ENCODE measurements around the gene ASCC2.
"Not testable (repeated sequence)": the region's sequence is repeated elsewhere in the genome, so short reads cannot be mapped to it uniquely, and the experiment has no call there.

The ASCC2 gene

DNA sequence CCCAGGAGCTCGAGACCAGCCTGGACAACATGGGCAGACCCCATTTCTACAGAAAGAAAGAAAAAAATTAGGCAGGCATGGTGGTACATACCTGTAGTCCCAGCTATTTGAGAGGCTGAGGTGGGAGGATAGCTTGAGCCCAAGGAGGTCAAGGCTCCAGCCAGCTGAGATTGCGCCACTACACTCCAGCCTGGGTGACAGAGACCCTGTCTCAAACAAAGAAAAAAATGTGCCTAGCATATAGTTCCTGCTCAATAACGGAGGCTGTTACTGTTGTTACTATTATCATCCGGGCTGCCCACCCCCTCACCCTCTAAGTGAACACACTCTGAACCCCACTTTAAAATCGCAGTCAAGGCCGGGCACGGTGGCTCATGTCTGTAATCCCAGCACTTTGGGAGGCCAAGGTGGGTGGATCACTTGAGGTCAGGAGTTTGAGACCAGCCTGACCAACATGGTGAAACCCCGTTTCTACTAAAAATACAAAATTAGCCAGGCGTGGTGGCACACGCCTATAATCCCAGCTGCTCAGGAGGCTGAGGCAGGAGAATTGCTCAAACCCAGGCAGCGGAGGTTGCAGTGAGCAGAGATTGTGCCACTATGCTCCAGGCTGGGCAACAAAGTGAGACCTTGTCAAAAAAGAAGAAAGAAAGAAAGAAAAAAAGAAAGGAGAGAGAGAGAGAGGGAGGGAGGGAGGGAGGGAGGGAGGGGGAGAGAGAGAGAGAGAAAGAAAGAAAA lies 83.2 kb downstream of the ASCC2 start:
- DNase-seq (ENCODE audit: low read depth in 2 of 2) = not testable (repeated sequence)

DNA sequence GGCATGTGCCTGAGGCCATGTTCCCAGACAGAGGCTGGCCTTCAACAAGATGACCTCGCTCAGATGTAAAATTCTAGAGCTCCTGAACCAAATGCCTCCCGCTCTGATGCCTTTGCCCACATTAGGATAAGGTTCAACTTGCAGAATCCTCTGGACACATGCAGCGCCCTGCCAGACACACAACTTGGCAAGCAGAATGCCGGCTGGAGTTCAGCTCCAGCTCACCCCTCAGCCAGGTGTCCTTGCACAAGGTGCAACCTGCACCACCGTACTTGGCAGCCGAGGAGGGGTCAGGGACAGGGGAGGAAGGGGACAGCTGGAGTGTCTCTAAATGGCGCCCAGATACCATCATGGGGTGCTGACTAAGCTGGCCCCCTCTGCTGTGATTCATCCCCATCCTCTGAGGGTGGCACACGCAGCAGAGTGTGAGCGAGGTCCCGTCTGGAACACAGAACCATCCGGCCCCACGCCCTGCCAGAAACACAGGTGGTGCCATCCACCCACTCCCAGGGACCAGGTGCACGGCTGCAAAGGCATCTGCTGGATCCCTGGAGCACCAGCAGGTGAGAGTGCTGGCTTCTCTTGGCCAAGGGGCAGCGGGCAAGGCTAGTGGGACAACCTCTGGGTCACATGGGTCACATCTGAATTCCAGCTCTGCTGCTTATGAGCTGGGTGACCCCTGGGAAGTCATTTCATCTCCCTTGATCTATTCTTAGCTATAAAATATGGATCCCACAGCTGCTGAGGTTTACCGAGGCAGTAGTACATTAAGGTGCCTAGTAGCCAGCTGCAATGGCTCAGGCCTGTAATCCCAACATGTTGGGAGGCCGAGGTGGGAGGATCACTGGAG lies 84.0 kb downstream of the ASCC2 start:
- DNase-seq (ENCODE audit: low read depth in 2 of 2) = no peak

DNA sequence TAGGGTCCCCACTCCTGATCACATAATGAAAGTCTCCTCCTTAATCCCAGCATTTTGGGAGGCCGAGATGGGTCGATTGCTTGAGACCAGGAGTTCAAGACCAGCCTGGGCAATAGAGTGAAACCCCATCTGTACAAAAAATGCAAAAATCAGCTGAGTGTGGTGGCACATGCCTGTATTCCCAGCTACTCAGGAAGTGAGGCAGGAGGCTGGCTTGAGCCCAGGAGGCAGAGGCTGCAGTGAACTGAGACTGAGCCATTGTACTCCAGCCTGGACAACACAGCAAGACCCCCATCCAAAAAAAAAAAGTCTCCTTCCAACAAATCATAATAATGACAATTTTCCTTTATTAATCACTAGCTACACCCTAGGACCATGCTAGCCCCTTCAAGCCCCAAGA lies 86.4 kb downstream of the ASCC2 start:
- no peak for DNase-seq (ENCODE audit: low read depth in 2 of 2)

DNA sequence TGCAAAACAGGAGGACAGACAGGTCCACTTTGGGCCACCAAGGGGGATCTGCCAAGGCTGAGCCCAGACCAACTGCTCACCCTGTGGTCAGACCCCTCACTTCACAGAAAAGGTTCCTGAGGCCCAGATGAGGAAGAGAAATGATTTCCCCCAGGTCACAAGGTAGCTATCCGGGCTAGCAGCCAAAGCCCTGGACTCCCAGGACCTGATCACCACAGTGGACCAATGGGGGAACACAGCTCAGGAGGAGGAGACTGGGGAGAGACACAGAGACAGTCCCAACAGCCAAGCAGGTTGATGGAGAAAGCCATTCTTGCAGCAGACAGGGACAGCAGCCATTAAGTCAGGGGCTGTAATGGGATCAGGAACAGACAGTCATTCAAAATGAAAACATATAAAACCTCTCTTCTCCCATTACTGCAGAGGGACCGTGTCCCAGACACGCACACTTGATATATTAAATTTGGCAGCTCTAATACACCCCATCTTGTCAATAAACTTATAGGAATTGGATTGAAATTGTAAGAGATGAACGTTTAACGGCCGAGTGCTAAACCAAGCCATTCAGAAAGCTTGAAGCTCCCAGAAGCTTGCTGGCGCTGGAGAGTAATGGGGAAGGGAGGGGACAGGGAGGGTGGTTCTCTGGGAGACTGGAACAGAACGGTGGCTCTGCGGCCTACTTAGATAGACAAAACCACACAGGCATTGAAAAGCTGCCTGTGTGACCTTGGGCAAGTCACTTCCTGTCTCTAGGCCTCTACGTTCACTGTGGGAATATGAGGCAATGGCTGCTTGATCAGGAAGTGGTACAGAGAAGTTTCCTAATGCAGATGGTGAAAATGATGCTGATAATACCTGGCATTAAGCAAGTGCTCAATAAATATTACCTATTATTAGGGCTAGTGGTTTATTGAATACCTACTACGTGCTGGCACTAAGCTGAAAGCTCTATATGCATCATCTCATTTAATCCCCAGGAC lies 87.2 kb downstream of the ASCC2 start:
- no peak for DNase-seq (ENCODE audit: low read depth in 2 of 2)

DNA sequence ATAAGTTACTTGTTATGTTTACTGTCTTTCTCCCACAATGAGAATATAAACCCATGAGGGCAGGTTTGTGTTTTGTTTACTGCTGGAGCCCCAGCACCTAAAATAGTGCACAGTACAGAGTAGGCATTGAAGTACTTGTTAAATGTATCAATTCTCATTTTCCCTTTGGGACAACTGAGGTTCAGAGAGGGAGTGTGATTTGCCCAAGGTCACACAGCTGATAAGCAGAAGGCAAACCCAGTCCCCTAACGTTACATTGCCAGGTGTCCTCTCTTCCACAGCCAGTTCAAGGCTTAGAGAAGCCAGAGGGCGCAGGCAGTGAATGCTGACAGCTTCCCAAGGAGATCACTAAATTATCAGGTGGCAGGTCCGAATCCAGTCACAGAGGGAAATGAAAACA lies 88.0 kb downstream of the ASCC2 start:
- DNase-seq (ENCODE audit: low read depth in 2 of 2) = no peak

DNA sequence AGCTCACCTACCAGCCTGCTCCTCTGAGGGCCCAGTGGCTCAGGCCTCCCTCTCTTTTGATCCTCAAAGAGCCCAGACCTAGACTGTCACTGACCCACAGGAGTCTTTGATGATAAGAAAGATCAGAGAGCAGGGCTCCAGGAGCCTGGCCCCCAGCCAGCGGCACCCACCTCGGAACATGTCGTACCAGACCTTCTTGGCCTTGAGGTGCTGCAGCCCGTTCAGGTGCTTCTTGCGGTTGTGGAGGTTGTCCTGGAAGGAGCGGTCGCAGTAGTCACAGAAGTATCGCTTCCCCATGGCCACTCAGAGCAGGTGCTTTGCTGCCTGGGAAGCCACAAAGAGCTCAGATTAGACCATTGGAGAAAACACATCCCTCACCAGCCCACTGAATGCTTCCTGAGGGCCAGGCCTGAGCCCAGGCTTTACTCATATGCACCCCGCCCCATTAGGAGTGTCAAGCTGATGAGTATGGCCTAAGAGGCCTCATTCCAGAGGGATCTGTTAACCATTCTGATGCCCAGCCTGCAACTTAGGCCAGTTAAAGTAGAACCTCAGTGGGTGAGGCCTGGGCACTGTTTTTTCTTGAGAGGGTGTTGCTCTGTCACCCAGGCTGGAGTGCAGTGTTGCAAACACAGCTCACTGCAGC lies 89.7 kb downstream of the ASCC2 start:
- no peak for DNase-seq (ENCODE audit: low read depth in 2 of 2)

DNA sequence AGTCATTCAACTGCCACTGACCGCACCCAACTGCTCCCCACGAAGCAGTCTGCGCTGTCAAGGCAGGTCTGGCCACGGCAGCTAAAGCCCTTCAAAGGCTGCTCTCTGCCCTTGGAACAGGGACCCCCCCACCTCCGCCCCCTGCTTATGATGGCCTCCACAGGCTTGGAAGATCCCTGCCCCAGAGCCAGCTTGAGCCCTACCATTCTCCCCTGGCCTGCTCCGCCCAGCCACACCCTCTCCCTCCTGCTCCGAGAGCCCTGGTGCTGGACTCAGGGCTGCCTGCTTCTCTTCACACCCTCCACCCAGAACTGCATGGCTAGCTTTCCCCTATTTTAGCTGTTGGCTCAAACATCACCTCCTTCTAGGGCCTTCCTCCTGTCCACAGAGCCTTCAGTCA lies 90.2 kb downstream of the ASCC2 start:
- no peak for DNase-seq (ENCODE audit: low read depth in 2 of 2)

DNA sequence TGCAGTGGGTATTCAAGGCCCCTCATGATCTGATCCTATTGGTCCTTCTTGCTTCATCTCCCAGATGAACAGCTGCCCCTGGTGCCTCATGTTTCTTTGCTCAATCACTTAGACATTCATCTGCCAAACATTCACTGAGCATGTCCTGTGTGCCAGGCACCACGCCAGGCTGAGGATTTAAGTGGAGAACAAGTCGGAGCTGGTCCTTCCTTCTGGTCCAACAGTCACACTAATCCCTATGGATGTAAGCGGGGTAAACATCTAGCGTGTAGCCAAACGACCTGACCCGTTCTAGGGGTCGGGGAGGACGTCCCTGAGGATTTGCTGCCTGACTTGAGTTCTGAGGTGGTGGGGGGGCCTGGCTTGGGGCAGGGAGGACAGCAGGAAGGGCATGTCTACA lies 93.2 kb downstream of the ASCC2 start:
- DNase-seq (ENCODE audit: low read depth in 2 of 2) = no peak

DNA sequence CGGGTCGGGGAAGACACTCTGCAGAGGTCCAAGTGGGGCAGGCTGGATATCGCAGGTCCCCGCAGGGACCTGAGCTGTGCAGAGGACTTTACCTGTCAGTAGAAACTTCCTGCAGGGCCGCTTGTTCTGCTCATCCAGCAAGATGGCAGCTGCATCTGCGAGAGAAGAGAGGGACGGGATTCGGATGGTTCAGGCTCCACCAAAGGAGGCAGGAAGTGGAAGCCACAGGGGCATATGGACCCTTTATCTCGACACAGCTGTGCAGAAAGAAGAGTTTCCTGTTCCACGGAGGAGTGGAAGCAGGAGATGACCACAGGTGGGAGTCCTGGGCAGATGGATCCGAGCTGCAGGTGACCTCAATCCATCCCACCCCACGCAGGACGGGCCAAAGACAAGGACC lies 95.7 kb downstream of the ASCC2 start:
- DNase-seq (ENCODE audit: low read depth in 2 of 2) = no peak

DNA sequence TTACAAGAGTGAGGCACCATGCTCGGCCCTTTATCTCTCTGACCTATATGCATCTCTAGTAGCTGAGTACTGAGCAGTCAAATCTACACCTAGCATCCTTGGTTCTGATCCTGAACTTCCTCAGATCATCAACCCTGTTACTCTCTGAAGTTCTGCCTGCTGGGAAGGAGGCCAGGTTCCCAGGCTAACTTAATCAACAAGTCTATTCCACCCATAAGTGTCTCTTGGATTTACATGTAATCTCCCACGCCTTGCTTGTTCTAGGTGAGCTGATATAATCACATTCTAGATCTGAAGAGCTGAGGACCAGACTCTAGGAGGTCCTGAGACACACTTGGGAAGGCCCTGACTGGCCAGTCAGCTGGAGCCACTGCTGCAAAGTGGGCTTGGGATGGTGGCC lies 96.1 kb downstream of the ASCC2 start:
- no peak for DNase-seq (ENCODE audit: low read depth in 2 of 2)

DNA sequence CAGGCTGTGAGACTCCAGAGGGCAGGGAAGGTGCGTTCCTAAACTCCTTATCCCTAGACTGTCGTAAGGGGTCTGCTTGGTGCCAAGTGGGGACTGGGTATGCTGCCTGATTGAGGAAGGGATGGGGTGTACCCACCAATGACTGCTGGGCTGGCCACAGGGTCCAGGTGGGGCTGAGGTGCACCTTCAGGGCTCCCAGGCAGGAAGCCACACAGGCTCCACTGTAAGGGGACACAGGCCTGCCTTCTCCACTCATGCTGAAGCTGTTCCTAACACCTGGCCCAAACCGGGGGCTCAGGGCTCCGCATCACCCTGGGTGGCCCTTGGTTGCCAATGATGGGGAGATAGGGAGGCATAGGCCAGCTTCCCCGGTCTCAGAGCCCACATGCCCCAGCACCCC lies 97.9 kb downstream of the ASCC2 start:
- no peak for DNase-seq (ENCODE audit: low read depth in 2 of 2)

DNA sequence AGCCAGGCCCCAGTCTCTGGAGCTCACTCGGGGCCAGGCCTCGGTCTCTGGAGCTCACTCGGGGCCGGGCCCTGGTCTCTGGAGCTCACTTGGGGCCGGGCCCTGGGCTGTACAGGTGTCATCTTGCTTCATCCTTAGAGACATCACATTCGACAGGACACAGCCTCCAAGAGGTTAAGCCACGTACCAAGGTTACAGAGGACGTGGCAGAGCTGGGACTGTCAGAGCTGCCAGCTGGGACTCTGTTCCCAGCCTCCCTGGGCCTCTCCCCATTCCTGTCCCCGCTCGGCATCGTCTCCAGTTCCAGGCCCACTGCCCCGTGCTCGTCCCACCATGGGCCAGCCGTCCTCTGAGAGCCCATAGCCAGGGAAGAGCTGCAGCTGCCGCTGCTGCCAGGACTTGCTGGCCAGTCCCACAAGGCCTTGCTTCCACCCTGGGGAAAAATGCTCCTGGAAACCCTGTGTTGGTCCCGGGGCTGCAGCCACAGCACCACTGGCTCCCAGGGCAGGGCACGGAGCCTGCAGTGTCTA lies 98.7 kb downstream of the ASCC2 start:
- no peak for DNase-seq (ENCODE audit: low read depth in 2 of 2)
